ENCODE measurements around the gene CORO1C. TPM values are rescaled to one million over a fixed set of nuclear protein-coding genes. Genes with fewer than 3 reads are reported as not detected.
A peak's percentile ranks its signal among the peaks of the same experiment; 100 is the strongest.

Gene CORO1C
- polyA plus RNA-seq, 1 of the 3 experiments (the other 2 are of a cell fraction), result 150 TPM

GRCh38 chr12:108607981-108608600 is 123.2 kb downstream of the CORO1C start:
- POLR2A ChIA-PET, result no interaction called here
- H3K4me2 ChIP-seq, result no peak overlapping the region
- H3K79me2 ChIP-seq (ENCODE audit: insufficient read depth), result no peaks in the 10 kb centered on the region
- CTCF ChIA-PET, result interaction anchor here (0.6 to 19.2 kb wide), 3 partner anchors 10 to 339 kb away, joined by 4 to 503 read pairs (median 63); partner anchors contain the start of genes ISCU and SART3
- H3K9me3 ChIP-seq, result no peaks in the 10 kb centered on the region
- H3K4me1 ChIP-seq (ENCODE audit: control insufficient read depth in 1 of 2, insufficient read depth in 2 of 2, low read depth in 1 of 2, low read length in 1 of 2), result peaks cover 7 to 21% of the 10 kb centered on the region in 2 experiments; a peak in 3 of 4 replicates
- no peak overlapping the region for H3K27ac ChIP-seq (ENCODE audit: low read depth in 2 of 2, low read length in 1 of 2)
- WGBS (ENCODE audit: low lambda C conversion rate), result 90% methylated on average over 10 of the region's 10 CpGs
- H2AFZ ChIP-seq (ENCODE audit: low read depth), result no peak overlapping the region
- H3K9ac ChIP-seq, result no peak overlapping the region
- no peaks in the 10 kb centered on the region for H4K20me1 ChIP-seq (ENCODE audit: insufficient read depth)
- no peaks in the 10 kb centered on the region for H3K36me3 ChIP-seq (replicated peaks in 1 of 2; ENCODE audit: control insufficient read depth in 1 of 2, insufficient read depth in 2 of 2, low read length in 1 of 2)
- no peak for DNase-seq
- TF ChIP-seq TAF1 (IDR thresholded peaks at IDR 0.05; ENCODE audit: borderline replicate concordance, low read depth, low read length) (no peak), ELF1 (IDR thresholded peaks at IDR 0.05) (no peak), USF2 (IDR thresholded peaks at IDR 0.05; ENCODE audit: borderline replicate concordance, low read depth, low read length) (no peak), TEAD4 (IDR thresholded peaks at IDR 0.05; ENCODE audit: borderline replicate concordance, insufficient read depth) (no peak)
- H3K9me2 ChIP-seq, result no peaks in the 10 kb centered on the region
- H3K27me3 ChIP-seq (ENCODE audit: insufficient read depth), result no peaks in the 10 kb centered on the region
- no peak overlapping the region for H3K4me3 ChIP-seq (ENCODE audit: low read depth in 2 of 2, low read length in 1 of 2)
- H3F3A ChIP-seq (replicated peaks; ENCODE audit: insufficient read depth), result peaks cover 8% of the 10 kb centered on the region

- no peaks in the 10 kb centered on the region for H3K79me2 ChIP-seq (ENCODE audit: insufficient read depth)
- H4K20me1 ChIP-seq (ENCODE audit: insufficient read depth), result no peaks in the 10 kb centered on the region
- ChIA-PET CTCF (interaction anchor here (7.2 to 19.2 kb wide), 2 partner anchors 11 to 40 kb away, joined by 63 to 503 read pairs; partner anchors contain the start of genes ISCU and SART3), POLR2A (no interaction called here)
- peak; percentile 67 for DNase-seq
- peaks cover 4% of the 10 kb centered on the region for H3F3A ChIP-seq (replicated peaks; ENCODE audit: insufficient read depth)
- no peak overlapping the region for H3K4me3 ChIP-seq (ENCODE audit: low read depth in 2 of 2, low read length in 1 of 2)
- peak overlapping the region in 1 of 2 experiments; percentile 29; a peak in 2 of 4 replicates for H3K27ac ChIP-seq (ENCODE audit: low read depth in 2 of 2, low read length in 1 of 2)
- no peak overlapping the region for H2AFZ ChIP-seq (ENCODE audit: low read depth)
- 76% methylated on average over 9 of the region's 9 CpGs for WGBS (ENCODE audit: low lambda C conversion rate)
- peaks cover 7 to 21% of the 10 kb centered on the region in 2 experiments; a peak in 3 of 4 replicates for H3K4me1 ChIP-seq (ENCODE audit: control insufficient read depth in 1 of 2, insufficient read depth in 2 of 2, low read depth in 1 of 2, low read length in 1 of 2)
- H3K9me3 ChIP-seq, result no peaks in the 10 kb centered on the region
- H3K36me3 ChIP-seq (replicated peaks in 1 of 2; ENCODE audit: control insufficient read depth in 1 of 2, insufficient read depth in 2 of 2, low read length in 1 of 2), result no peaks in the 10 kb centered on the region
- H3K9me2 ChIP-seq, result no peaks in the 10 kb centered on the region
- no peak overlapping the region for H3K4me2 ChIP-seq
- TF ChIP-seq USF1 (IDR thresholded peaks at IDR 0.05; ENCODE audit: borderline replicate concordance, low read depth), result no peak
- no peak for TF ChIP-seq SMC3 (IDR thresholded peaks at IDR 0.05; ENCODE audit: low read depth, low read length)
- 0 out of 2 replicates have a peak, but pooled peaks have one; percentile 27 for TF ChIP-seq FOXJ3 (CRISPR knock-in tag; IDR thresholded peaks at IDR 0.05)
- TF ChIP-seq ZBTB33 (IDR thresholded peaks at IDR 0.05; ENCODE audit: borderline replicate concordance, low read depth), result no peak
- no peak for TF ChIP-seq YY1 (IDR thresholded peaks at IDR 0.05; ENCODE audit: low read depth)
- TF ChIP-seq RCOR1 (IDR thresholded peaks at IDR 0.05; ENCODE audit: low read length), result peak; percentile 35; the same call in 1 of the 2 replicates
- TF ChIP-seq MEF2A (IDR thresholded peaks at IDR 0.05; ENCODE audit: borderline replicate concordance, low read depth), result no peak
- TF ChIP-seq NFIC (IDR thresholded peaks at IDR 0.05; ENCODE audit: borderline replicate concordance), result no peak
- peak; percentile 82; the same call in 1 of the 2 replicates for TF ChIP-seq MXI1 (IDR thresholded peaks at IDR 0.05; ENCODE audit: low read depth, low read length)
- H3K27me3 ChIP-seq (ENCODE audit: insufficient read depth), result no peaks in the 10 kb centered on the region
- no peak overlapping the region for H3K9ac ChIP-seq
Observed at GRCh38 chr12:108606492-108606891, 124.8 kb downstream of the CORO1C start.
